GM04504 (cell line): ENCODE results near the gene PHLDA2.

Experiments used
- DNase-seq: peaks from one replicate; pipeline ENCODE4 v3.0.0-alpha.2; 2012; ENCODE audit warnings: low read depth

The PHLDA2 gene

GRCh38 chr11:2929950-2930703, 907 bp upstream of the PHLDA2 start:
- DNase-seq = no peak

DNA sequence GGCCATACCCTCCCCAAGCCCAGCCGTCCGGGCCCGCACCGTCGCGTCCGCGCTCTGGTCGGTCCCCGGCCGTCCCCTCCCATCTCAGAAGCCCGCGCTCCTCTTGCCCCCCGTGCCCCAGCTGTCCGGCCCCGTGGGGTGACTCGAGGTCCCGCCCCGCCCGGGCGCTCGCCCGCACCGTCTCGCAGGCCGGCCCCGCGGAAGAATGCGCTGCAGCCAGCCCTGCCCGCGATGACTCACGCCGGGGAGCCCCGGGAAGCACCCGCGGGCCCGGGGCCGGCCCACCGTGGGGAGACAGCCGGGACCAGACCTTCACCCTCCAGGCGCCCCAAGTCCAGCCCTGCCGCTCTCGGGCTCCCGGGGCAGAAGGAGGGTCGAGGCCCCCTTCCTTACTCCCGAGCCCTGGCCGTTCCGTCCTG, 320 bp upstream of the PHLDA2 start:
- no peak for DNase-seq

GRCh38 chr11:2927851-2928604, 1.2 kb downstream of the PHLDA2 start:
- no peak for DNase-seq

GRCh38 chr11:2927121-2927800, 2.0 kb downstream of the PHLDA2 start:
- no peak for DNase-seq

DNA sequence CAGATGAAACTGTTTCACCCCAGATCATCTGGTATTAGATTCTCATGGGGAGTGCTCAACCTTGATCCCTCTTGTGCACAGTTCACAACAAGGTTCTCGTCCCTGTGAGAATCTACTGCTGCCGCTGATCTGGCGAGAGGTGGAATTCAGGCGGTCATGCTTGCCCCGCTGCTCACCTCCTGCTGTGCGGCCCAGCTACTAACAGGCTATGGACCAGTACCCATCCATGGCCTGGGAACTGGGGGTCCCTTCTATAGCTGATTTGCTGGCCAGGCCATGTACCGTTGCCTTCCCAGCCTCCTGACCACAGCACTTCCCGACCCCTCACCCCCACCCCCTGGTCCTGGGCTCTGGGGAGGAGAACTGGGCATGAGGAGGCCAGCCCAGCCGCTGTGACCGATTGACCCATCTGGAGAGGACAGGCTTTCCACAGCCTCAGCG, 2.6 kb downstream of the PHLDA2 start:
- DNase-seq = no peak

GRCh38 chr11:2924821-2925675, 4.2 kb downstream of the PHLDA2 start:
- DNase-seq = no peak

- DNase-seq = no peak
Observed at GRCh38 chr11:2924381-2924780, 4.8 kb downstream of the PHLDA2 start.

GRCh38 chr11:2923446-2924375, 5.5 kb downstream of the PHLDA2 start:
- DNase-seq = no peak

GRCh38 chr11:2922655-2923054, 6.6 kb downstream of the PHLDA2 start:
- no peak for DNase-seq

- no peak for DNase-seq
Observed at GRCh38 chr11:2921742-2922493, 7.3 kb downstream of the PHLDA2 start.

DNA sequence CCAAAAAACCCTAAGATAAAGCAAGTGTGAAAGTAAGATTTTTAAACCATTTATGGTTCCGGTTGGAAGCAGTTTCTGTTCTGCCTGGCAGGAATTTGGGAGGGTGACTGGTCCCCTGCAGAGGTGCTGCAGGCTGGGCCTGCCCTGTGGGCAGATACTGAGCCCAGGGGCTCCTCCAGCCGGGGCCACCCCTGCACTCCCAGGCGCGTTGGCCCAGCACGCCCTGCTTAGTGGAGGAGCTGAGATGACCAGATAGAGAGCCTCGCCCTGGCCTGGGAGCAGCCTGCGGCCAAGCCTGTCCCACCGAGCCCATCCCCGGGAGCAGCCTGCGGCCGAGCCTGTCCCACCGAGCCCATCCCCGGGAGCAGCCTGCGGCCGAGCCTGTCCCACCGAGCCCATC, 8.0 kb downstream of the PHLDA2 start:
- DNase-seq = no peak

- no peak for DNase-seq
Observed at GRCh38 chr11:2920343-2920742, 8.9 kb downstream of the PHLDA2 start.

- no peak for DNase-seq
Observed at GRCh38 chr11:2919837-2920236, 9.4 kb downstream of the PHLDA2 start.

DNA sequence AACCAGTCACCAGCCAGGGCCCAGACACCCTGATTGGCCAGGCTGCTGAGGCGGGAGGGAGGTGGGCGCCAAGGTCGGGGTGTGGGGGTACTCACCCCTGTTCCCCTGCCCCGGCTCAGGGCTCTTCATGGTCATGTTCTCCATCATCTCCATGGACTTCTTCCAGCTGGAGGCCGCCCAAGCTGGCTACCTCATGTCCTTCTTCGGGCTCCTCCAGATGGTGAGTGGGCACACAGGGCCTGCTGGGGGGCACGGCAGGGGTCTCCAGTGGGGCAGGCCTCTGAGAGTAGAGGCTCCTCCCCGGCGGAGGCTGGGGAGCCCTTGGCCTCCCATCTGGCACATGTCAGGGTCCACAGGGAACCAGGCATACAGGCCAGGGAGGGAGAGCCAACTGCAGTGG, 10.0 kb downstream of the PHLDA2 start:
- DNase-seq = no peak

DNA sequence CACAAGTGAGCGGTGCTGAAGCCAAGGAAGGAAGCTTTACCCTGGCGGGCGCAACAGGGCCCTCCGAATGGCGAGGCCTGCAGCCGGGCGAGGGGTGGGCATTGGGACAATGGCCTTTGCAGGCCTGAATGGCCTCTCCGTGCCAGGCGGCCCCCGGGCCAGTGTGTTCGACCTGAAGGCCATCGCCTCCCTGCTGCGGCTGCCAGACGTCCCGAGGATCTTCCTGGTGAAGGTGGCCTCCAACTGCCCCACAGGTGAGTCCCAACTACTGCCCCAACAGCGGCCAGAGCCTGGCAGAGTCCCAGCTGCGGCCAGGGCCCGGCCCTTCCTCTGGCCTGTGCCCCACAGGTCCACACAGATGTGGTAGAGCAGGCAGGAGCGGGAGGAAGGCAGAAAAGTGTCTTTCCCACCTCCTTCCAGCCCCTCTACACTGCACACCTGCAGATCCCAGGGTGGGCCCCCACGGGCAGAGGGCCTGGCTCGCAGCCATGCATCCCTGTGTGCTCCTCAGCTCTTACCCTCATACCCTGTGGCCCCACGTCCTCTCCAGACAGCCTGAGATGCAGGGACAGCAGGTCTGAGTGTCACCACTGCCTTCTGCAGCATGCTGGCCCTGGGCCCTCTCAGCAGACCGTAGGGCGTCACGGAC, 11.3 kb downstream of the PHLDA2 start:
- no peak for DNase-seq

GRCh38 chr11:2916892-2917645, 12.2 kb downstream of the PHLDA2 start:
- no peak for DNase-seq

GRCh38 chr11:2916114-2916891, 12.9 kb downstream of the PHLDA2 start:
- no peak for DNase-seq

GRCh38 chr11:2915473-2915872, 13.7 kb downstream of the PHLDA2 start:
- no peak for DNase-seq
